PFSK-1 (cell line): Measurements from ENCODE around the gene MAMDC4.
A peak's percentile ranks its signal among the peaks of the same experiment; 100 is the strongest.

Experiments used
- FOXP2 ChIP-seq: optimal IDR thresholded peaks from 2 replicates; pipeline ENCODE3; 2011; ENCODE audit warnings: borderline replicate concordance, control low read depth, inconsistent platforms; ENCODE audit not compliant: insufficient read depth; ENCODE audit errors: extremely low read length, extremely low read depth
- POLR2AphosphoS5 ChIP-seq: IDR thresholded peaks from 2 replicates; pipeline ENCODE4 v1.6.1; 2012; ENCODE audit warnings: low read depth, mild to moderate bottlenecking, control low read depth, low read length, moderate library complexity
- REST ChIP-seq, 2 experiments: IDR thresholded peaks; 2 replicates each; pipeline versions ENCODE4 v1.6.1 to v1.8.0; 2011 to 2012; ENCODE audit warnings: low read depth in 2 of 2, low read length in 2 of 2, control low read depth in 1 of 2, inconsistent platforms in 1 of 2, mild to moderate bottlenecking in 1 of 2, moderate library complexity in 1 of 2; ENCODE audit not compliant: insufficient read depth in 1 of 2
- SIN3A ChIP-seq: IDR thresholded peaks from 2 replicates; pipeline ENCODE4 v1.6.1; 2012; ENCODE audit warnings: mild to moderate bottlenecking, low read length, moderate library complexity, borderline replicate concordance; ENCODE audit not compliant: insufficient read depth
- TAF1 ChIP-seq: IDR thresholded peaks from 2 replicates; pipeline ENCODE4 v1.6.1; 2012; ENCODE audit warnings: low read length, control low read depth, borderline replicate concordance; ENCODE audit not compliant: insufficient read depth

Gene MAMDC4

GRCh38 chr9:136875155-136875554 is 23.0 kb downstream of the MAMDC4 start:
- TF ChIP-seq REST (IDR thresholded peaks at IDR 0.05; ENCODE audit: insufficient read depth in 1 of 2, low read depth in 2 of 2, low read length in 2 of 2) (no peak), SIN3A (no peak), POLR2AphosphoS5 (no peak), FOXP2 (no peak), TAF1 (no peak)

GRCh38 chr9:136876476-136876875 is 24.3 kb downstream of the MAMDC4 start:
- TF ChIP-seq FOXP2 (no peak), TAF1 (no peak), REST (IDR thresholded peaks at IDR 0.05; ENCODE audit: insufficient read depth in 1 of 2, low read depth in 2 of 2, low read length in 2 of 2) (no peak), SIN3A (no peak), POLR2AphosphoS5 (no peak)

GRCh38 chr9:136880651-136881050 is 28.5 kb downstream of the MAMDC4 start:
- TF ChIP-seq POLR2AphosphoS5 (no peak), FOXP2 (no peak), SIN3A (no peak), REST (IDR thresholded peaks at IDR 0.05; ENCODE audit: insufficient read depth in 1 of 2, low read depth in 2 of 2, low read length in 2 of 2) (no peak), TAF1 (no peak)

GRCh38 chr9:136881691-136882108 is 29.6 kb downstream of the MAMDC4 start:
- TF ChIP-seq SIN3A, result no peak
- TF ChIP-seq TAF1, result no peak

GRCh38 chr9:136882109-136882946 is 30.2 kb downstream of the MAMDC4 start:
- TF ChIP-seq FOXP2 (peak; percentile 29), REST (IDR thresholded peaks at IDR 0.05; ENCODE audit: insufficient read depth in 1 of 2, low read depth in 2 of 2, low read length in 2 of 2) (no peak), POLR2AphosphoS5 (no peak)
